SJCRH30 (cell line): ENCODE data around the gene AMELX. TPM values are rescaled to one million over a fixed set of nuclear protein-coding genes. Genes with fewer than 3 reads are reported as not detected.
A peak's percentile ranks its signal among the peaks of the same experiment; 100 is the strongest.

Source experiments
- DNase-seq, 2 experiments: peaks; one replicate each; pipeline ENCODE4 v3.0.0-alpha.2; 2015 to 2020
- H3K27ac ChIP-seq: fragments of 250-450 bp; sonication (Bioruptor Pico); 2 replicates; pipeline ENCODE4 v1.5.1; 2020; ENCODE audit warnings: mild to moderate bottlenecking, moderate library complexity
- H3K27me3 ChIP-seq: fragments of 250-450 bp; sonication (Bioruptor Pico); 2 replicates; pipeline ENCODE4 v1.5.1; 2020; ENCODE audit warnings: mild to moderate bottlenecking, moderate library complexity
- H3K36me3 ChIP-seq: fragments of 250-450 bp; sonication (Bioruptor Pico); 2 replicates; pipeline ENCODE4 v1.5.1; 2020; ENCODE audit warnings: mild to moderate bottlenecking, moderate library complexity
- H3K4me1 ChIP-seq: fragments of 250-450 bp; sonication (Bioruptor Pico); 2 replicates; pipeline ENCODE4 v1.5.1; 2020; ENCODE audit warnings: mild to moderate bottlenecking, moderate library complexity
- H3K4me3 ChIP-seq: fragments of 250-450 bp; sonication (Bioruptor Pico); 2 replicates; pipeline ENCODE4 v1.5.1; 2020; ENCODE audit warnings: mild to moderate bottlenecking, moderate library complexity
- H3K9me3 ChIP-seq: fragments of 250-450 bp; sonication (Bioruptor Pico); replicated peaks from 2 replicates; pipeline ENCODE4 v1.5.1; 2020; ENCODE audit warnings: mild to moderate bottlenecking, moderate library complexity
- total RNA-seq: library from RNA; depleted of rRNA; stranded (reverse); fragments of >200 nt; shearing (Covaris generic); gene quantifications from 2 replicates; pipeline ENCODE4 v1.2.3, GENCODE V29; 2014; rRNA removed

Gene AMELX
- total RNA-seq = not detected in 2 replicates

- Histone ChIP-seq H3K27me3 (no peaks in the 10 kb centered on the region), H3K4me1 (no peaks in the 10 kb centered on the region), H3K4me3 (no peak within 1 kb of the TSS), H3K9me3 (no peaks in the 10 kb centered on the region), H3K27ac (no peak within 1 kb of the TSS), H3K36me3 (no peaks in the 10 kb centered on the region)
- DNase-seq = no peak
Observed at GRCh38 chrX:11293113-11293512, at the start of gene AMELX. AMELX (plus strand) TSS chrX:11293413; CDS start chrX:11294789, 1,376 bp downstream.

DNA sequence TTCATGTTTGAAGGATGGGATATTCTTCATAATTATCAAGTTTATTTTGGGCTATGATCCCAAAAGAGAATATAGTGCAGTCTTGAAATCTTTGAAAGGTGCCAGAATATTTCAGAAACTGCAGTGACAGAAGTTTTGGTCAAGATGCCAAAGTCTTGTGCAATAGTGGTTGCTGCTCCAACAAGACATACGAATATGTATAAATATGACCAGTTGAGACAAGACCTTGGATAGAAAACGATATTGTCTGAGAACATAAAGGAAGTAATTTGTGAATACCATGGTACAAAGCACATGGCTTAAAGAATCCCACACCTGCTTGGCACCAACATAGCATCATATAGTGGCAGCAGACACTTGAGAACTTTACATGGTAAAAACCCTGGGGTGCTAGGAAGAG lies 48.6 kb upstream of the AMELX start:
- Histone ChIP-seq H3K36me3 (no peaks in the 10 kb centered on the region), H3K9me3 (no peaks in the 10 kb centered on the region), H3K4me3 (no peak overlapping the region), H3K27me3 (no peaks in the 10 kb centered on the region), H3K27ac (no peak overlapping the region), H3K4me1 (no peaks in the 10 kb centered on the region)
- no peak for DNase-seq

DNA sequence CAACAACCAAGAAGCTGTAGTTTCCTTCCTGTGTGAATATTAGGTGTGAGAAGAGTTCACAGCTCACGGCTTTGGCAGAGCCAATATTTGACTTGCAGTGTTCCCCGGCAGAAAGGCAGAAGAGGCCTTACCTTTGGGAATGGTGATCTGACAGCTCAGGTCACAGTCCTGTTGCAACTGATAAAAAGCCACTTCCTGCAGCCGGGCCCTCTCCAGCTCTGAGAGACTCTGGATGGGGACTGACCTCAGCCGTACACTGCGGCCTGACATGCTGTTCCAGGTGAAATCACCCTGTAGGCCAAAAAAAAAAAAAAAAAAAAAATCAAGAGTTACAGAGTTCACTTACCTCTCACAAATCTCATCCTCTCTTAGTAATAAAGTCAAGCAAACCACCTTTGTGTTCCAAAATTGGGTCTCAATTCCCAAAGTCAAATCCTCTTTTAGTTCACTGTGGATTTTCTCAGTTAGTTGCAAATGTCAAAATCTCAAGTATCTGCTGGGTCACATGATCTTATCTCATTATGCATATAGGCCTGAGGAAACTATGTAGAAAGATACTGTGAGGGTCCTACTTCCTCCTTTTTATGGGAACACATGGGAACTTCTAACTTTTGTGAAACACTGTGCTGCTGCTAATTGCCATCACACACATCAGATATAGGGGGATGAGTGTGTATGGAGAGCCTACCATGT lies 38.6 kb upstream of the AMELX start:
- Histone ChIP-seq H3K4me3 (no peak overlapping the region), H3K4me1 (peaks cover 6% of the 10 kb centered on the region; the same call in 1 of the 2 replicates)

GRCh38 chrX:11257290-11257689 lies 35.9 kb upstream of the AMELX start:
- peaks cover 6% of the 10 kb centered on the region; the same call in 1 of the 2 replicates for H3K4me1 ChIP-seq
- H3K9me3 ChIP-seq = no peaks in the 10 kb centered on the region
- no peak for DNase-seq
- H3K4me3 ChIP-seq = no peak overlapping the region
- peaks cover 13% of the 10 kb centered on the region; the same call in 1 of the 2 replicates for H3K36me3 ChIP-seq
- H3K27ac ChIP-seq = no peak overlapping the region
- H3K27me3 ChIP-seq = no peaks in the 10 kb centered on the region

More for the DNA sequence above, 38.6 kb upstream of the AMELX start:
- H3K27ac ChIP-seq = no peak overlapping the region
- no peaks in the 10 kb centered on the region for H3K9me3 ChIP-seq
- peaks cover 16% of the 10 kb centered on the region; the same call in 1 of the 2 replicates for H3K36me3 ChIP-seq
- H3K27me3 ChIP-seq = no peaks in the 10 kb centered on the region
- no peak for DNase-seq

- H3K9me3 ChIP-seq = no peaks in the 10 kb centered on the region
- H3K4me3 ChIP-seq = no peak overlapping the region
- H3K27me3 ChIP-seq = no peaks in the 10 kb centered on the region
- H3K27ac ChIP-seq = no peak overlapping the region
- H3K4me1 ChIP-seq = peaks cover 6% of the 10 kb centered on the region; the same call in 1 of the 2 replicates
- peak; percentile 8 to 54 for DNase-seq
- peaks cover 9% of the 10 kb centered on the region; the same call in 1 of the 2 replicates for H3K36me3 ChIP-seq
Observed at GRCh38 chrX:11257711-11258110, 35.5 kb upstream of the AMELX start.

DNA sequence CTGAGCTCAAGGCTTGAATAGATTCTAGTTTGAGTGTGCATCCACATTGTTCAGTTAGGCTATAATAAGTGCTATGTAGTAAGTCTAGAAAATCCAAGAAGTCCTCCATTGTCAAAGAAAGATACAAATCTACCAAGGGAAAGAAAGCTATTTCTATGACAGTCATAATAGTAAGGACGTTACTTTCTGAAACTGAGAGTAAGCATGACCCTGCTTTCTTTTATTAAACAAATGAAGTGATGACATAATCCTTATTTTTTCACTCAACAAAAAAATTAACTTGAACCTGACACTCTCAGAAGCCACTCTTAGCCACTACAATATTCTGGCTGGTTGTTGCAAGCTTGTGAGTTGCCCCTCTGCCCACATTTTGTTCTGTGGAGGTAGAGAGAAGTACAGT lies 33.8 kb upstream of the AMELX start:
- no peak overlapping the region for H3K27ac ChIP-seq
- H3K36me3 ChIP-seq = no peaks in the 10 kb centered on the region
- H3K27me3 ChIP-seq = no peaks in the 10 kb centered on the region
- no peak for DNase-seq
- H3K4me3 ChIP-seq = no peak overlapping the region
- H3K4me1 ChIP-seq = peaks cover 6% of the 10 kb centered on the region; the same call in 1 of the 2 replicates
- no peaks in the 10 kb centered on the region for H3K9me3 ChIP-seq

DNA sequence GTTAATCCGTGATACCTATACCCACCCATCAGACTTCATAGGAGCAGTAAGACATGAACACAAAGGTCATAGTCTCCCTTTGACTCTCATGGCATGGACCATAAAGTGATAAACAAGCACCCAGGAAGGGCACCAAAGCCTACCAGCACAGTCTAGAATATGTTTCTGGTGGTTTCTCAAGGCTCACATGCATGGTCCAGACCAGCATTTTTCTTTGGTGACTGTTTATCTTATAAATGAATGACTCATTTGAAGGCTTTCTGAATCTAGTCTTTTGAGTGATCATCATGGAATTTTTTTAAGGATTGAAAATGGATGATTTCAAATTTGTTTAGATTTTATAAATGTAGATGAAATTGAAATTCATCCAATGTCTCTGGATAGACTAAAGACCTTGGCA lies 32.0 kb upstream of the AMELX start:
- H3K4me3 ChIP-seq = no peak overlapping the region
- H3K36me3 ChIP-seq = no peaks in the 10 kb centered on the region
- H3K27ac ChIP-seq = no peak overlapping the region
- peaks cover 12% of the 10 kb centered on the region for H3K4me1 ChIP-seq
- no peaks in the 10 kb centered on the region for H3K27me3 ChIP-seq
- no peak for DNase-seq
- H3K9me3 ChIP-seq = no peaks in the 10 kb centered on the region

DNA sequence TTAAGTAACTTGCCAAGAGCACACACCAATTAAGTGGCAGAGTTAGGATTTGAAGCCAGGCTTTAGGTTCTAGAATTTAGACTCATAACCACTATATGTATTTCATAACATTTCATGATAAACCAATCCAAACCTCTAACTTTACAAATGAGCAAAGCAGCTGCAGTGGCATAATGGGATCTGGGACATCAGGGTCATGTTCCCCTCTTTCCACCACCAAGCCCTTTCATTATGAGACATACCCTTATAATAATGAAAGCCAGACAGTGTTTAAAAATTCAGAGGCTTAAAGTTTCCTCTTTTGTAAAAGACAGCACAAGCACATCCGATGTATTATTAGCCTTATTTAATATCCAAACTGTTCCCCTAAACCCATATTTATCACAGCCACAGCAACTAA lies 28.3 kb upstream of the AMELX start:
- no peak for DNase-seq
- Histone ChIP-seq H3K27me3 (no peaks in the 10 kb centered on the region), H3K27ac (peak overlapping the region; percentile 94), H3K4me1 (peaks cover 16% of the 10 kb centered on the region), H3K36me3 (no peaks in the 10 kb centered on the region), H3K4me3 (peak overlapping the region; percentile 49), H3K9me3 (no peaks in the 10 kb centered on the region)

- Histone ChIP-seq H3K4me1 (peaks cover 16% of the 10 kb centered on the region), H3K4me3 (peak overlapping the region; percentile 49), H3K27ac (peak overlapping the region; percentile 94), H3K27me3 (no peaks in the 10 kb centered on the region), H3K9me3 (no peaks in the 10 kb centered on the region), H3K36me3 (no peaks in the 10 kb centered on the region)
- no peak for DNase-seq
Observed at GRCh38 chrX:11265352-11265751, 27.9 kb upstream of the AMELX start.

GRCh38 chrX:11266573-11267003 lies 26.6 kb upstream of the AMELX start:
- Histone ChIP-seq H3K27ac (peak overlapping the region; percentile 94), H3K27me3 (no peaks in the 10 kb centered on the region), H3K4me1 (peaks cover 16% of the 10 kb centered on the region), H3K36me3 (no peaks in the 10 kb centered on the region), H3K4me3 (peak overlapping the region; percentile 49), H3K9me3 (no peaks in the 10 kb centered on the region)
- peak; percentile 71 to 85 for DNase-seq

GRCh38 chrX:11267425-11267824 lies 25.8 kb upstream of the AMELX start:
- Histone ChIP-seq H3K4me1 (peaks cover 16% of the 10 kb centered on the region), H3K4me3 (no peak overlapping the region), H3K36me3 (no peaks in the 10 kb centered on the region), H3K27ac (peak overlapping the region; percentile 94), H3K9me3 (no peaks in the 10 kb centered on the region), H3K27me3 (no peaks in the 10 kb centered on the region)
- no peak for DNase-seq

GRCh38 chrX:11269006-11269405 lies 24.2 kb upstream of the AMELX start:
- no peak overlapping the region for H3K4me3 ChIP-seq
- peaks cover 16% of the 10 kb centered on the region for H3K4me1 ChIP-seq
- H3K36me3 ChIP-seq = no peaks in the 10 kb centered on the region
- H3K9me3 ChIP-seq = no peaks in the 10 kb centered on the region
- no peak for DNase-seq
- no peaks in the 10 kb centered on the region for H3K27me3 ChIP-seq
- H3K27ac ChIP-seq = no peak overlapping the region

DNA sequence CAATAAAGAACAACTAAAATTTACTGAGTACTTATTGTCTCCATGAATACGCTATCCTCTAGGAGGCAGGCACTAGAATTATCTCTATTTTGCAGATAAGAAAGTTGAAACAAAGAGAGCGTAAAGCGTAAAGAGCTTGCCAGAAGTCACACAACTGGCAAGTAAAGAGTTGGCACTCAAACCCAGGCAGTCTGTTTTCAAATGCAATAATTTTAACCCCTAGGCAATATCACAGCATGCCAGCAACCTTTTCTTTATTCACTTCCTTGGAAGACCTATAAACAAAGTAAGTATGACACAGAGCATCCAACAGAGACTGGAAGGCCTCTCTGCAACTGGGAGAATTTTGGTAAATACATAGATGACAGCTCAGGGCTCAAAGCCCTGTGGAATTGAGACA lies 23.2 kb upstream of the AMELX start:
- DNase-seq = no peak
- Histone ChIP-seq H3K27ac (no peak overlapping the region), H3K4me1 (peaks cover 16% of the 10 kb centered on the region), H3K9me3 (no peaks in the 10 kb centered on the region), H3K4me3 (no peak overlapping the region), H3K27me3 (no peaks in the 10 kb centered on the region), H3K36me3 (no peaks in the 10 kb centered on the region)

- H3K9me3 ChIP-seq = no peaks in the 10 kb centered on the region
- H3K36me3 ChIP-seq = 0 out of 2 replicates have a peak, but pooled peaks cover 2% of the 10 kb centered on the region
- DNase-seq = no peak
- no peaks in the 10 kb centered on the region for H3K4me1 ChIP-seq
- H3K27ac ChIP-seq = no peak overlapping the region
- no peaks in the 10 kb centered on the region for H3K27me3 ChIP-seq
- H3K4me3 ChIP-seq = no peak overlapping the region
Observed at GRCh38 chrX:11272290-11272689, 20.9 kb upstream of the AMELX start.

DNA sequence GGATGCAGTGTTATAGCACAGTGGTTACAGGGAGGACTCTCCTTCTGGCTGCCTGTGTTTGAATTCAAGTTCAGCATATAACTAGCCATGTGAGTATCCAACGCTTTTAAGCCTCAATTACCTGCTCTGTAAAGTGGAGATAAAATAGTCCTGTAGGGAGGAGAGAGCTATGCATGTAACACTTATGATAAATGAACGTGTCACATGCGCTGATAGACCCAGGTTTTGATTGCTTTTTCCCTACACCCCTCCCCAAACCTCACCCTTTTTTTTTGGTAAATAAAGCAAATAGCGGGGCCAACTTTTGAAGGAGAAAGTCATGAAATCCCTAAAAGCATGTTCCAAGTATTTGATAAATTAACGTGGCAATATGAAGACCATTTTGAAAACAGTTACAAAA lies 20.4 kb upstream of the AMELX start:
- Histone ChIP-seq H3K4me1 (no peaks in the 10 kb centered on the region), H3K4me3 (no peak overlapping the region), H3K9me3 (no peaks in the 10 kb centered on the region), H3K27ac (no peak overlapping the region), H3K36me3 (0 out of 2 replicates have a peak, but pooled peaks cover 2% of the 10 kb centered on the region), H3K27me3 (no peaks in the 10 kb centered on the region)
- no peak for DNase-seq

- H3K4me1 ChIP-seq = no peaks in the 10 kb centered on the region
- H3K9me3 ChIP-seq = no peaks in the 10 kb centered on the region
- H3K36me3 ChIP-seq = 0 out of 2 replicates have a peak, but pooled peaks cover 2% of the 10 kb centered on the region
- H3K27ac ChIP-seq = no peak overlapping the region
- H3K4me3 ChIP-seq = no peak overlapping the region
- no peaks in the 10 kb centered on the region for H3K27me3 ChIP-seq
- no peak for DNase-seq
Observed at GRCh38 chrX:11273544-11273943, 19.7 kb upstream of the AMELX start.
